ENCODE data around the gene ARSG. TPM values are rescaled to one million over a fixed set of nuclear protein-coding genes. Genes with fewer than 3 reads are reported as not detected.

ARSG gene
- total and polyA plus RNA-seq, 2 of the 8 experiments (the other 6 are each of a cell fraction or from before 2014, with no cell fraction given) = 3.3 to 4.0 TPM

- Histone ChIP-seq H3K79me1 (ENCODE audit: low read depth, low read length) (no peaks in the 10 kb centered on the region), H2BK12ac (ENCODE audit: low read depth, low read length) (no peak overlapping the region), H3K9ac (replicated peaks in 1 of 4; ENCODE audit: extremely low read depth in 1 of 4, low read depth in 3 of 4, low read length in 3 of 4) (no peak overlapping the region), H3K79me2 (ENCODE audit: control insufficient read depth in 1 of 2, insufficient read depth in 2 of 2, low read length in 2 of 2) (no peaks in the 10 kb centered on the region), H3K4me1 (replicated peaks in 1 of 4; ENCODE audit: control insufficient read depth in 3 of 4, insufficient read depth in 4 of 4, low read length in 3 of 4) (peaks cover 14 to 27% (median 22%) of the 10 kb centered on the region in 4 experiments; a peak in 6 of 7 replicates), H2BK15ac (ENCODE audit: low read length) (no peak overlapping the region), H3K18ac (ENCODE audit: extremely low read depth, low read length) (no peak overlapping the region), H3K4me3 (ENCODE audit: extremely low read depth in 1 of 4, insufficient read depth in 2 of 4, low read depth in 3 of 4, low read length in 4 of 4) (peak overlapping the region; percentile 41 to 73 (median 63)), H2AK5ac (ENCODE audit: low read depth, low read length) (no peak overlapping the region), H4K91ac (replicated peaks; ENCODE audit: insufficient read length, low read length) (no peak overlapping the region), H3K23ac (ENCODE audit: insufficient read length) (no peak overlapping the region), H3K27ac (ENCODE audit: low read depth, low read length) (no peak overlapping the region), H3K27me3 (replicated peaks in 1 of 4; ENCODE audit: control insufficient read depth in 3 of 4, extremely low read depth in 1 of 4, insufficient read depth in 3 of 4, low read length in 3 of 4) (peaks cover 8 to 25% (median 24%) of the 10 kb centered on the region in 4 experiments), H3K36me3 (ENCODE audit: control insufficient read depth in 2 of 4, insufficient read depth in 4 of 4, low read length in 3 of 4) (no peaks in the 10 kb centered on the region), H2BK120ac (replicated peaks; ENCODE audit: low read depth, low read length) (no peak overlapping the region), H3K14ac (ENCODE audit: insufficient read length) (no peak overlapping the region), H3K23me2 (ENCODE audit: low read depth, low read length) (peaks cover 22% of the 10 kb centered on the region), H3K9me3 (ENCODE audit: insufficient read depth in 2 of 2, low read depth in 1 of 2, low read length in 1 of 2) (no peaks in the 10 kb centered on the region), H3K56ac (replicated peaks; ENCODE audit: insufficient read length, low read depth, low read length) (no peak overlapping the region), H3K4me2 (ENCODE audit: insufficient read depth in 1 of 2, low read depth in 2 of 2, low read length in 2 of 2) (peak overlapping the region; percentile 68 to 83), H3K4ac (replicated peaks; ENCODE audit: insufficient read length, low read depth, low read length) (no peak overlapping the region), H2BK20ac (ENCODE audit: low read length) (no peak overlapping the region), H4K20me1 (replicated peaks in 1 of 2; ENCODE audit: control insufficient read depth in 1 of 2, insufficient read depth in 2 of 2, low read length in 2 of 2) (peaks cover 0 to 3% of the 10 kb centered on the region in 2 experiments), H4K5ac (ENCODE audit: insufficient read length, low read depth, low read length) (no peak overlapping the region), H2BK5ac (ENCODE audit: low read depth, low read length) (no peak overlapping the region), H4K8ac (ENCODE audit: extremely low read depth, insufficient read depth, low read length) (no peak overlapping the region), H2AFZ (ENCODE audit: low read length) (no peak overlapping the region)
- ChIA-PET POLR2A (ENCODE audit: partially characterized antibody) (interaction anchor here (0.7 to 3.6 kb wide), 8 partner anchors 10 to 151 kb away, joined by 3 to 18 read pairs (median 4); no protein-coding TSS in a partner anchor), CTCF (ENCODE audit: partially characterized antibody) (interaction anchor here (0.9 to 3.5 kb wide), 5 partner anchors 15 to 141 kb away, joined by 3 to 17 read pairs (median 11); no protein-coding TSS in a partner anchor)
- 4% methylated on average over 48 of the region's 50 CpGs; no CpG with 5 or more reads in 1 of the 2 experiments for WGBS, 2 experiments (ENCODE audit: extremely low coverage in 1 of 2, insufficient coverage in 1 of 2, insufficient read length in 1 of 2, insufficient replicate concordance in 2 of 2, low coverage in 1 of 2, low lambda C conversion rate in 2 of 2, missing lambda C conversion rate in 1 of 2)
- FAIRE-seq (no peak), DNase-seq (ENCODE audit: low read depth in 1 of 2, low spot score in 2 of 2) (peak in 1 of 2 experiments; percentile 71)
- TF ChIP-seq E2F6 (IDR thresholded peaks at IDR 0.05) = peak; percentile 38; the same call in 1 of the 2 replicates
- TF ChIP-seq TAF7 (optimal IDR thresholded peaks at IDR 0.05; ENCODE audit: borderline replicate concordance, low read depth, low read length) = no peak
- no peak for TF ChIP-seq BRCA1 (IDR thresholded peaks at IDR 0.05; ENCODE audit: low read depth, low read length)
- no peak for TF ChIP-seq YY1 (IDR thresholded peaks at IDR 0.05; ENCODE audit: low read depth, low read length)
- TF ChIP-seq SP4 (IDR thresholded peaks at IDR 0.05; ENCODE audit: low read length) = no peak
- peak; percentile 86 for TF ChIP-seq SAP30 (IDR thresholded peaks at IDR 0.05; ENCODE audit: insufficient read depth, insufficient replicate concordance, low read length)
- no peak for TF ChIP-seq SP1 (IDR thresholded peaks at IDR 0.05; ENCODE audit: low read depth, low read length)
- no peak for TF ChIP-seq RFX5 (IDR thresholded peaks at IDR 0.05; ENCODE audit: borderline replicate concordance, low read depth, low read length)
- TF ChIP-seq NANOG (IDR thresholded peaks at IDR 0.05; ENCODE audit: insufficient read depth, low read depth, low read length, poor library complexity, severe bottlenecking) = no peak
- TF ChIP-seq CHD1 (IDR thresholded peaks at IDR 0.05; ENCODE audit: low read depth, low read length) = no peak
- TF ChIP-seq TBP (IDR thresholded peaks at IDR 0.05; ENCODE audit: low read depth, low read length) = no peak
- TF ChIP-seq CREB1 (IDR thresholded peaks at IDR 0.05) = no peak
- TF ChIP-seq SP2 (IDR thresholded peaks at IDR 0.05; ENCODE audit: low read length) = no peak
Observed at GRCh38 chr17:68290268-68290954, 884 bp upstream of the ARSG start.

Data from H1 (cell line).